Sigmoid colon (tissue), 3 donors: ENCODE data around the gene SERPINA4.

Experiments used
- POLR2A ChIP-seq, 2 donors: fragments of 450-650 bp; IDR thresholded peaks; one replicate each; pipeline ENCODE4 v1.6.1; 2016; ENCODE audit warnings: antibody characterized with exemption in 2 of 2, mild to moderate bottlenecking in 2 of 2, moderate library complexity in 2 of 2
- TF ChIP-seq, protein P1 (sequence below), 4 experiments: fragments of 450-650 bp in 3 of 4; fragments of 200-600 bp in 1 of 4; IDR thresholded peaks; one replicate each; pipeline ENCODE4 v1.5.1; 2016 to 2019; ENCODE audit warnings: antibody characterized with exemption in 4 of 4, mild to moderate bottlenecking in 3 of 4, moderate library complexity in 2 of 4

DNA sequence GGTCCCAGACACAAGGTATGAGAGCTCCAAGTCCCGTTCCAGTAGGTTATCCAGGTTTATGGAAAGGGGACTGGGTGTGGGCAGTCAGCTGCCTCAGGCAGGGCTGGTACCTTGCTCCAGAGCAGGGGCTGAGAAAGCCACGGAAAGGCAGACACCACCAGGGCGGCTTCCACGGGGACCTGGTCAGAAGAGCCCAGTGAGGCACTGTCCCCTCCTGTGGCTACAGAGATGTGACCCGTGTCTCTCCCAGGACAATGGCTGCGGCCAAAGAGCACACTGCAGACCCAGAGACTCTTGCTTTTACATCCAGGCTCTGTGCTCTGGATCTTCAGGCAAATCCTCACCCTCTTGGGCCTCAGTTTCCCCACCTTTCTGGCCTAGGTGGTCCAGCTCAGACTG lies 8.8 kb downstream of the SERPINA4 start:
- TF ChIP-seq, protein P1, sequence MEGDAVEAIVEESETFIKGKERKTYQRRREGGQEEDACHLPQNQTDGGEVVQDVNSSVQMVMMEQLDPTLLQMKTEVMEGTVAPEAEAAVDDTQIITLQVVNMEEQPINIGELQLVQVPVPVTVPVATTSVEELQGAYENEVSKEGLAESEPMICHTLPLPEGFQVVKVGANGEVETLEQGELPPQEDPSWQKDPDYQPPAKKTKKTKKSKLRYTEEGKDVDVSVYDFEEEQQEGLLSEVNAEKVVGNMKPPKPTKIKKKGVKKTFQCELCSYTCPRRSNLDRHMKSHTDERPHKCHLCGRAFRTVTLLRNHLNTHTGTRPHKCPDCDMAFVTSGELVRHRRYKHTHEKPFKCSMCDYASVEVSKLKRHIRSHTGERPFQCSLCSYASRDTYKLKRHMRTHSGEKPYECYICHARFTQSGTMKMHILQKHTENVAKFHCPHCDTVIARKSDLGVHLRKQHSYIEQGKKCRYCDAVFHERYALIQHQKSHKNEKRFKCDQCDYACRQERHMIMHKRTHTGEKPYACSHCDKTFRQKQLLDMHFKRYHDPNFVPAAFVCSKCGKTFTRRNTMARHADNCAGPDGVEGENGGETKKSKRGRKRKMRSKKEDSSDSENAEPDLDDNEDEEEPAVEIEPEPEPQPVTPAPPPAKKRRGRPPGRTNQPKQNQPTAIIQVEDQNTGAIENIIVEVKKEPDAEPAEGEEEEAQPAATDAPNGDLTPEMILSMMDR (IDR thresholded peaks at IDR 0.05), result no peak
- no peak for TF ChIP-seq POLR2A (IDR thresholded peaks at IDR 0.05)
